ENCODE measurements around the gene AMPD1.

The AMPD1 gene

DNA sequence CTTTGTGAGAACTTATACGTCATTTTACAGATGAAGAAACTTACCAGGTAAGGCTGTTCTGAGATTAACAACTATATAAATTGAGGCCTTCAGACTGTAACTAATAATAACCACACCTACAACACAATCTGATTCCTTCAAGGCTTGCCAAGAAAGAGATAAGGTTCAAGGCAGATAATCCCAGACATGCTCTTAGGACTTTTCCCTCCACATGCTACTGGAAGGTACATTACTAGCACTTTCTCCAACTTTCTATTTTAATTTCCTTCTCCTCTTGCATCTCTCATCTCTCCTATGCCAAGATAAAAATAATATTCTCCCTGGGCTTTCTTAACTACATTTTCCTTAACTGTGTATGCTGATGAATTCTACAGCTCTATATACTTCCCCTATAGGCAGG lies 40.1 kb upstream of the AMPD1 start:
- no peaks in the 10 kb centered on the region for H3K27me3 ChIP-seq (ENCODE audit: low read depth, low read length)
- H3K4me2 ChIP-seq (ENCODE audit: low read length) = no peak overlapping the region
- H3K4me3 ChIP-seq (ENCODE audit: low read length) = no peak overlapping the region
- no peaks in the 10 kb centered on the region for H3K9me3 ChIP-seq (ENCODE audit: insufficient read depth, low read length)
- peaks cover 5% of the 10 kb centered on the region for H4K20me1 ChIP-seq (ENCODE audit: insufficient read depth, low read length)
- H3K4me1 ChIP-seq (ENCODE audit: low read length) = no peaks in the 10 kb centered on the region
- no peak overlapping the region for H3K27ac ChIP-seq (ENCODE audit: low read length)
- no peak overlapping the region for H2AFZ ChIP-seq (ENCODE audit: low read depth, low read length)
- peaks cover 70% of the 10 kb centered on the region for H3K36me3 ChIP-seq (replicated peaks; ENCODE audit: low read depth, low read length)
- TF ChIP-seq, protein P1, sequence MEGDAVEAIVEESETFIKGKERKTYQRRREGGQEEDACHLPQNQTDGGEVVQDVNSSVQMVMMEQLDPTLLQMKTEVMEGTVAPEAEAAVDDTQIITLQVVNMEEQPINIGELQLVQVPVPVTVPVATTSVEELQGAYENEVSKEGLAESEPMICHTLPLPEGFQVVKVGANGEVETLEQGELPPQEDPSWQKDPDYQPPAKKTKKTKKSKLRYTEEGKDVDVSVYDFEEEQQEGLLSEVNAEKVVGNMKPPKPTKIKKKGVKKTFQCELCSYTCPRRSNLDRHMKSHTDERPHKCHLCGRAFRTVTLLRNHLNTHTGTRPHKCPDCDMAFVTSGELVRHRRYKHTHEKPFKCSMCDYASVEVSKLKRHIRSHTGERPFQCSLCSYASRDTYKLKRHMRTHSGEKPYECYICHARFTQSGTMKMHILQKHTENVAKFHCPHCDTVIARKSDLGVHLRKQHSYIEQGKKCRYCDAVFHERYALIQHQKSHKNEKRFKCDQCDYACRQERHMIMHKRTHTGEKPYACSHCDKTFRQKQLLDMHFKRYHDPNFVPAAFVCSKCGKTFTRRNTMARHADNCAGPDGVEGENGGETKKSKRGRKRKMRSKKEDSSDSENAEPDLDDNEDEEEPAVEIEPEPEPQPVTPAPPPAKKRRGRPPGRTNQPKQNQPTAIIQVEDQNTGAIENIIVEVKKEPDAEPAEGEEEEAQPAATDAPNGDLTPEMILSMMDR (IDR thresholded peaks at IDR 0.05; ENCODE audit: low read depth, low read length) = no peak
- TF ChIP-seq EZH2phosphoT487 (IDR thresholded peaks at IDR 0.05; ENCODE audit: low read depth) = no peak
- no peak overlapping the region for H3K9ac ChIP-seq (ENCODE audit: low read length)
- H3K79me2 ChIP-seq (ENCODE audit: low read length) = peaks cover 27% of the 10 kb centered on the region

DNA sequence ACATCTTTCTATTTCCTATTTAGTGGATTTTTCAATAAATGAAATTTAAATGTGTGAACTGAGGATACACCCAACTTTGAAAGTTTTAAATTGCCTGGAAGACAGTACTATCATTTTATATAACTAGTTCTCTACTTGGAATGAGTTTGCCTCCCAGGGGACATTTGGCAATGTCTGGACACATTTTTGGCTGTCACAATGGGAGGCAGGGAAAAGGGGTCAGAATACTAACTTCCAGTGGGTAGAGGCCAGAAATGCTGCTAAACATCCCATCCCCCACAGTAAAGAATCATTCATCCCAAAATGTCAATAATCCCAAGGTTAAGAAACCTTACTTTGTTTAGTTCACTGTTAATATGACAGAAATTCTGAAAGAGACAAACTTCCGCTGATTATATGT lies 34.4 kb upstream of the AMPD1 start:
- Histone ChIP-seq H3K9me3 (ENCODE audit: insufficient read depth, low read length) (no peaks in the 10 kb centered on the region), H4K20me1 (ENCODE audit: insufficient read depth, low read length) (no peaks in the 10 kb centered on the region), H3K27ac (ENCODE audit: low read length) (no peak overlapping the region), H3K79me2 (ENCODE audit: low read length) (peaks cover 8% of the 10 kb centered on the region; the same call in 1 of the 2 replicates), H2AFZ (ENCODE audit: low read depth, low read length) (no peak overlapping the region), H3K4me3 (ENCODE audit: low read length) (no peak overlapping the region), H3K4me1 (ENCODE audit: low read length) (no peaks in the 10 kb centered on the region), H3K36me3 (replicated peaks; ENCODE audit: low read depth, low read length) (peaks cover 72% of the 10 kb centered on the region), H3K9ac (ENCODE audit: low read length) (no peak overlapping the region), H3K4me2 (ENCODE audit: low read length) (no peak overlapping the region), H3K27me3 (ENCODE audit: low read depth, low read length) (no peaks in the 10 kb centered on the region)
- no peak for TF ChIP-seq EZH2phosphoT487 (IDR thresholded peaks at IDR 0.05; ENCODE audit: low read depth)
- TF ChIP-seq, protein P1 (IDR thresholded peaks at IDR 0.05; ENCODE audit: low read depth, low read length) = no peak

DNA sequence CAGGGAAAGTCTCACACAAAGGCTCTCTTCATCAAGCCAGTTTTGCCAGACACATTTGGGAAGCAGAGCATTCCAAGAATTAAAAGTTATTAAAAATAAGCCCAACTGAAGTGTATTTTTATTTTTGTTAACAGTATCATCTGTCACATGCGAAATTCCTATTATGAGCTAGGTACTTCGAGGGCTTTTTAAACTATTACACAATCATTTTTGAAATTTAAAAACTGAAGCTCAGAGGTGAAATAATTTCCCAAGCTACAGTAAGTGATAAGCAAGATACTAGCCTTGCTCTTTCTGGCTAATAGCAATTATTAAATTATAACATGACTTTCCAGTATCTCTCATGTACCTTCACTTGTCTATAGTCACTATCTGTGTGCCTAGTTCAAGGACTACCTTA lies 33.2 kb upstream of the AMPD1 start:
- no peaks in the 10 kb centered on the region for H4K20me1 ChIP-seq (ENCODE audit: insufficient read depth, low read length)
- no peak overlapping the region for H3K4me3 ChIP-seq (ENCODE audit: low read length)
- no peak overlapping the region for H3K9ac ChIP-seq (ENCODE audit: low read length)
- TF ChIP-seq, protein P1 (IDR thresholded peaks at IDR 0.05; ENCODE audit: low read depth, low read length) = no peak
- no peak for TF ChIP-seq EZH2phosphoT487 (IDR thresholded peaks at IDR 0.05; ENCODE audit: low read depth)
- no peak overlapping the region for H3K27ac ChIP-seq (ENCODE audit: low read length)
- H3K9me3 ChIP-seq (ENCODE audit: insufficient read depth, low read length) = no peaks in the 10 kb centered on the region
- peaks cover 70% of the 10 kb centered on the region for H3K36me3 ChIP-seq (replicated peaks; ENCODE audit: low read depth, low read length)
- H3K4me2 ChIP-seq (ENCODE audit: low read length) = no peak overlapping the region
- H3K27me3 ChIP-seq (ENCODE audit: low read depth, low read length) = no peaks in the 10 kb centered on the region
- H3K4me1 ChIP-seq (ENCODE audit: low read length) = no peaks in the 10 kb centered on the region
- H3K79me2 ChIP-seq (ENCODE audit: low read length) = peaks cover 8% of the 10 kb centered on the region; the same call in 1 of the 2 replicates
- H2AFZ ChIP-seq (ENCODE audit: low read depth, low read length) = no peak overlapping the region

DNA sequence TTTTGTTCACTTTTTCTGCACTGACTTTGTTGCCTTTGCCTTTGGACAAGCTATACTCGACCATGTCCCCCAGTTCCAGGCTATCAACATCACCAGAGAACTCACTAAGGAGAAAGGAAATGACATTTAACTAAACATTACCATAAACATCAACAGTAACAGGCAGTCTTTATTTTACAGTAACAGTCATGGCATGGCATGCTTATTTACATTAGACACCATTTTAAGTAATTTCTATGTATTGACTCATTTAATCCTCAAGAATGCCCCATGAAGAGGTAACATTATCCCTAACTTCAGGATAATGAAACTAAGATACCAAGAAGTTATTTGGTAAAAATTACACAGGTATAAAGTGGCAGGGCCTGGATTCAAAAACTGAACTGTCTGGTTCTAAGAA lies 29.9 kb upstream of the AMPD1 start:
- Histone ChIP-seq H3K79me2 (ENCODE audit: low read length) (no peaks in the 10 kb centered on the region; the same call in 1 of the 2 replicates), H3K27ac (ENCODE audit: low read length) (no peak overlapping the region), H3K4me1 (ENCODE audit: low read length) (no peaks in the 10 kb centered on the region), H3K27me3 (ENCODE audit: low read depth, low read length) (no peaks in the 10 kb centered on the region), H4K20me1 (ENCODE audit: insufficient read depth, low read length) (no peaks in the 10 kb centered on the region), H2AFZ (ENCODE audit: low read depth, low read length) (no peak overlapping the region), H3K4me2 (ENCODE audit: low read length) (no peak overlapping the region), H3K9ac (ENCODE audit: low read length) (no peak overlapping the region), H3K4me3 (ENCODE audit: low read length) (no peak overlapping the region), H3K36me3 (replicated peaks; ENCODE audit: low read depth, low read length) (peaks cover 63% of the 10 kb centered on the region), H3K9me3 (ENCODE audit: insufficient read depth, low read length) (no peaks in the 10 kb centered on the region)
- TF ChIP-seq, protein P1 (IDR thresholded peaks at IDR 0.05; ENCODE audit: low read depth, low read length) = no peak
